Neutrophil (primary cell): Measurements from ENCODE around the gene THRB.

Experiments used
- H3K27ac ChIP-seq: fragments of 200-600 bp; sonication (generic); 2 replicates; pipeline ENCODE4 v1.5.1; 2016; ENCODE audit warnings: mild to moderate bottlenecking, moderate library complexity
- H3K27me3 ChIP-seq: fragments of 200-600 bp; sonication (generic); 2 replicates; pipeline ENCODE4 v1.6.0; 2016; ENCODE audit warnings: mild to moderate bottlenecking
- H3K36me3 ChIP-seq: fragments of 200-600 bp; sonication (generic); 2 replicates; pipeline ENCODE4 v1.5.1; 2017
- H3K4me1 ChIP-seq, 2 experiments: fragments of 200-600 bp in 1 of 2; sonication (generic) in 1 of 2; 1 replicate in 1 of 2; 2 replicates in 1 of 2; pipeline versions ENCODE4 v1.5.1 to v1.6.1; 2013 to 2016; ENCODE audit warnings: low read depth in 1 of 2, low read length in 1 of 2, mild to moderate bottlenecking in 1 of 2, moderate library complexity in 1 of 2; ENCODE audit not compliant: control insufficient read depth in 1 of 2, insufficient read depth in 1 of 2
- H3K4me3 ChIP-seq, 2 experiments: fragments of 200-600 bp in 1 of 2; sonication (generic) in 1 of 2; 1 replicate in 1 of 2; 2 replicates in 1 of 2; pipeline ENCODE4 v1.5.1; 2013 to 2016; ENCODE audit warnings: low read depth in 1 of 2, low read length in 1 of 2, mild to moderate bottlenecking in 1 of 2, moderate library complexity in 1 of 2
- H3K9me3 ChIP-seq: fragments of 200-600 bp; sonication (generic); 2 replicates; pipeline ENCODE4 v1.5.1; 2016
- CTCF ChIP-seq: fragments of 200-600 bp; sonication (generic); IDR thresholded peaks from 2 replicates; pipeline ENCODE4 v1.5.1; 2016; ENCODE audit warnings: antibody characterized with exemption

Gene THRB

GRCh38 chr3:24273491-24273890, 221.2 kb downstream of the THRB start:
- no peak overlapping the region for H3K27ac ChIP-seq
- H3K27me3 ChIP-seq = no peaks in the 10 kb centered on the region
- no peak overlapping the region for H3K4me3 ChIP-seq
- no peaks in the 10 kb centered on the region for H3K4me1 ChIP-seq
- no peaks in the 10 kb centered on the region for H3K9me3 ChIP-seq
- H3K36me3 ChIP-seq = no peaks in the 10 kb centered on the region
- TF ChIP-seq CTCF = no peak

DNA sequence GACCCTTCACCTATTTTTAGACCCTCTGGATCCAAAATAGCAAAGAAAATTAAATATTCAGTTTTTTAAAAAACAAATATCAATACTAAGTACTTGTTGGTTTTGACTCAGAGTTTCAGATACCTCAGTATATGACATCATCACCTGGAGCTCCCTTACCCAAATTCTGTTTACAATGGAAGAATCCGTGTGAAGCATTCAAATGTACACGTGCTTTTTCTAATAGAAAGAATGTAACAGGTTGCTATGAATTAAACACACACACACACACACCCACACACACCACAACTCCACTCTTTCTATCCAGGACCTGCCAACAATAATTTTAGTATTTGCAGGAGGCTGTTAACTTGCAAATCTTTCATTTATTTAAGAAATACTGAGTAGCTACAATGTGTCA, 221.8 kb downstream of the THRB start:
- H3K9me3 ChIP-seq = no peaks in the 10 kb centered on the region
- H3K27ac ChIP-seq = no peak overlapping the region
- no peak for TF ChIP-seq CTCF
- no peaks in the 10 kb centered on the region for H3K36me3 ChIP-seq
- no peaks in the 10 kb centered on the region for H3K4me1 ChIP-seq
- no peaks in the 10 kb centered on the region for H3K27me3 ChIP-seq
- H3K4me3 ChIP-seq = no peak overlapping the region

GRCh38 chr3:24272408-24272807, 222.2 kb downstream of the THRB start:
- H3K4me3 ChIP-seq = no peak overlapping the region
- no peaks in the 10 kb centered on the region for H3K9me3 ChIP-seq
- H3K36me3 ChIP-seq = no peaks in the 10 kb centered on the region
- TF ChIP-seq CTCF = no peak
- H3K27me3 ChIP-seq = no peaks in the 10 kb centered on the region
- no peak overlapping the region for H3K27ac ChIP-seq
- H3K4me1 ChIP-seq = no peaks in the 10 kb centered on the region

GRCh38 chr3:24271228-24271627, 223.4 kb downstream of the THRB start:
- Histone ChIP-seq H3K27me3 (no peaks in the 10 kb centered on the region), H3K36me3 (no peaks in the 10 kb centered on the region), H3K4me1 (no peaks in the 10 kb centered on the region), H3K9me3 (no peaks in the 10 kb centered on the region), H3K4me3 (no peak overlapping the region), H3K27ac (no peak overlapping the region)
- no peak for TF ChIP-seq CTCF

- TF ChIP-seq CTCF = no peak
- H3K27ac ChIP-seq = no peak overlapping the region
- H3K9me3 ChIP-seq = no peaks in the 10 kb centered on the region
- no peaks in the 10 kb centered on the region for H3K36me3 ChIP-seq
- no peaks in the 10 kb centered on the region for H3K4me1 ChIP-seq
- no peaks in the 10 kb centered on the region for H3K27me3 ChIP-seq
- no peak overlapping the region for H3K4me3 ChIP-seq
Measured at GRCh38 chr3:24270744-24271143, 223.9 kb downstream of the THRB start.

DNA sequence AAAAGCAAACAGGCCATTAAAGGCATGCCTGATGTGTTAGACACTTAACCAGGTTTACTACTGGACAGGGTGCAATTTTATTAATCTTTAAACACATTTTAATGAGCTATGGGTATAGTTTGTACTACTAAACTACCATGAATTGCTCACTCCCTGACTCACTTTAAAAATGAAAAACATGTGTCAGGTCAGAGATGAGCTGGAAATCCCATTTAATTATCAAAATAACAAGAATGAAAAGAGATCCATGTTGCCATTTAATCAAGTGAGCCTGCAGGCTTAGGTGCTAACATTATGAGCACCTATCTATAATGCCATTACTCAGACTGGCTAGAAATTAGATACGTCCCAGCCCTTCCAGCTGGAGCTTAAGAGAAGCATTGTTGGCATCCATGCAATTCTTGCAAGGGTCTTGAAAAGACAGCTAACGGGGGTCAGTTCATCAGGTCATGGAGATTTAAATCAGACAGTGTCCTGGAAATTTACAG, 224.4 kb downstream of the THRB start:
- no peak overlapping the region for H3K4me3 ChIP-seq
- H3K4me1 ChIP-seq = no peaks in the 10 kb centered on the region
- H3K36me3 ChIP-seq = no peaks in the 10 kb centered on the region
- no peak overlapping the region for H3K27ac ChIP-seq
- no peaks in the 10 kb centered on the region for H3K9me3 ChIP-seq
- no peak for TF ChIP-seq CTCF
- H3K27me3 ChIP-seq = no peaks in the 10 kb centered on the region
